Subcutaneous adipose tissue (tissue), 4 donors: ENCODE data around the gene NME3. TPM values are rescaled to one million over a fixed set of nuclear protein-coding genes. Genes with fewer than 3 reads are reported as not detected.

Experiments used
- total RNA-seq, 4 donors: library from RNA; depleted of rRNA; stranded (reverse); fragments of >200 nt; gene quantifications; one replicate each; pipeline ENCODE4 v1.1.0, GENCODE V29; 2016
- TF ChIP-seq, protein P1 (sequence below): fragments of 450-650 bp; IDR thresholded peaks from one replicate; pipeline ENCODE4 v1.5.1; 2016; ENCODE audit warnings: low read depth, mild to moderate bottlenecking, control low read depth, antibody characterized with exemption, moderate library complexity

The NME3 gene
- total RNA-seq, 4 donors from 2014 or later = 34.1 to 102 (median 62.8) TPM

DNA sequence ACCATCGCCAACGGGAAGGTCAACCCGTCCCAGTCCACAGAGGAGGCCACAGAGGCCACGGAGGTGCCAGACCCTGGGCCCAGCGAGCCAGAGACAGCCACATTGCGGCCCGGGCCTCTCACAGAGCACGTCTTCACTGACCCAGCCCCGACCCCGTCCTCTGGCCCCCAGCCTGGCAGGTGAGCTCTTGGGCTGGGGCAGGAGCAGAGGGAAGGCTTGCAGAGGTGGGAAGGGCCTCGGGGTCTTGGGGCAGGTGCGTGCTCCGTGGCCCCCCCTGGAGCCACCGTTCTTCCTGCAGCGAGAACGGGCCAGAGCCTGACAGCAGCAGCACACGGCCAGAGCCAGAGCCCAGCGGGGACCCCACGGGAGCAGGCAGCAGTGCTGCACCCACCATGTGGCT, 5.1 kb downstream of the NME3 start:
- TF ChIP-seq, protein P1, sequence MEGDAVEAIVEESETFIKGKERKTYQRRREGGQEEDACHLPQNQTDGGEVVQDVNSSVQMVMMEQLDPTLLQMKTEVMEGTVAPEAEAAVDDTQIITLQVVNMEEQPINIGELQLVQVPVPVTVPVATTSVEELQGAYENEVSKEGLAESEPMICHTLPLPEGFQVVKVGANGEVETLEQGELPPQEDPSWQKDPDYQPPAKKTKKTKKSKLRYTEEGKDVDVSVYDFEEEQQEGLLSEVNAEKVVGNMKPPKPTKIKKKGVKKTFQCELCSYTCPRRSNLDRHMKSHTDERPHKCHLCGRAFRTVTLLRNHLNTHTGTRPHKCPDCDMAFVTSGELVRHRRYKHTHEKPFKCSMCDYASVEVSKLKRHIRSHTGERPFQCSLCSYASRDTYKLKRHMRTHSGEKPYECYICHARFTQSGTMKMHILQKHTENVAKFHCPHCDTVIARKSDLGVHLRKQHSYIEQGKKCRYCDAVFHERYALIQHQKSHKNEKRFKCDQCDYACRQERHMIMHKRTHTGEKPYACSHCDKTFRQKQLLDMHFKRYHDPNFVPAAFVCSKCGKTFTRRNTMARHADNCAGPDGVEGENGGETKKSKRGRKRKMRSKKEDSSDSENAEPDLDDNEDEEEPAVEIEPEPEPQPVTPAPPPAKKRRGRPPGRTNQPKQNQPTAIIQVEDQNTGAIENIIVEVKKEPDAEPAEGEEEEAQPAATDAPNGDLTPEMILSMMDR = no peak

DNA sequence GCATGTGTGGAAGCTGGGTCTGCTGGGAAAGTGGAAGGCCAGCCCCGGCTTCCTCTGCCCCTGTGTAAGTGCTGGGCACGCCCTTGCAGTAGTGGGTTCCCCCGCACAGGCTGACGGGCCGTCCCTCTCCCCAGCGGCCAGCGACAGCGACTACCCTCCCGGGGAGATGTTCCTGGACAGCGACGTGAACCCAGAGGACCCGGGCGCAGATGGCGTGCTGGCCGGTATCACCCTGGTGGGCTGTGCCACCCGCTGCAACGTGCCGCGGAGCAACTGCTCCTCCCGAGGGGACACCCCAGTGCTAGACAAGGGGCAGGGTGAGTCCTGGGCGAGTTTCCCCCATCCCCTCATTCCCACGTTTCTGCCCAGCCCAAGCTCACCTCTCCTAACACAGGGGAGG, 5.5 kb downstream of the NME3 start:
- TF ChIP-seq, protein P1 = no peak

DNA sequence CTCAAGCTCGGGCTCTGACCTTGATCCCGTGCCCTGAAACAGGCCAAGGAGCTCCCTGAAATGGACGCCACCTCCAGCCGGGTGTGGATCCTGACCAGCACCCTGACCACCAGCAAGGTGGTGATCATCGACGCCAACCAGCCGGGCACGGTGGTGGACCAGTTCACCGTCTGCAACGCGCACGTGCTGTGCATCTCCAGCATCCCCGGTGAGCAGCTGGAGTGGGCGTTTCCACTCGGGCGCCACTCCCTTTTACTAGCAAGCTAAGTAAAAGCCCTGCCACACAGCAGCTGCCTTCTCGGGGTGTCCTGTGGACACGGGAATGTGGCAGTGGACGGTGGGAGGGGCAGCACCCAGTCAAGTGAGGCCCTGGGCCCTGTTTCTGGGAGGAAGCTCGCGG, 6.4 kb downstream of the NME3 start:
- TF ChIP-seq, protein P1 = no peak

DNA sequence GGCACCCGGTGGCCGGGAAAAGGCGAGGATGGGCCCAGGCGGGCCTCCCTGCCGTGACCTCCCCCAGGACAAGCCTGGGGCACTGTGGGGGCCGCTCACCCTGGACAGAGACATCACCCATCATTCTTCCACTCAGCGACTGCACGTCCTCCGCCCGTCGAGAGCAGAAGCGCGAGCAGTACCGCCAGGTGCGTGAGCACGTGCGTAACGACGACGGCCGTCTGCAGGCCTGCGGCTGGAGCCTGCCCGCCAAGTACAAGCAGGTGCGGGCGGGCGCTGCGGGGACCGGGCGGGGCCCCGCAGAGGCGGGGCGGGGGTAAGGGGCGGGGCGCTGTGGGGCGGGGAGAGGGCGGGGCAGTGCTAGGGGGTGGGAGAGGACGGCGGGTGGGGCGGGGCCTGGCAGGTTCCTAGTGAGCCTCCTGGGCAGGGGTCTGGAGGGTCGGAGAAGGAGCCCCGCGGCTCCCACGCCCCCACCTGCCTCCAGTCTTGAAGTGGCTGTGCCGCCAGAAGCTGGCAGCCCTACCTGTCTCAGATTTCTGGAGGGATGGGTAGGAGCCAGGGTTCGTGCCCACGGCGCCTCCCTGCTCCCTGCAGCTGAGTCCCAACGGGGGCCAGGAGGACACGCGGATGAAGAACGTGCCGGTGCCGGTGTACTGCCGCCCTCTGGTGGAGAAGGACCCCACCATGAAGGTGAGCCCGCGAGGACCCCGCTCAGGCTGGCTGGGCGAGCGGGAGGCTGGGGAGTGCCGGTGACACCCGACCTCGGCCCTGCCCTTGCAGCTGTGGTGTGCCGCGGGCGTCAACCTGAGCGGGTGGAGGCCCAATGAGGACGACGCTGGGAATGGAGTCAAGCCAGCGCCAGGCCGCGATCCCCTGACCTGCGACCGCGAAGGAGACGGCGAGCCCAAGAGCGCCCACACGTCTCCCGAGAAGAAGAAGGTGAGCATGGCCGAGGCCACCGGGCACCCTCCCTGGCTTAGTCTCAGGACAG, 7.5 kb downstream of the NME3 start:
- TF ChIP-seq, protein P1 = no peak

DNA sequence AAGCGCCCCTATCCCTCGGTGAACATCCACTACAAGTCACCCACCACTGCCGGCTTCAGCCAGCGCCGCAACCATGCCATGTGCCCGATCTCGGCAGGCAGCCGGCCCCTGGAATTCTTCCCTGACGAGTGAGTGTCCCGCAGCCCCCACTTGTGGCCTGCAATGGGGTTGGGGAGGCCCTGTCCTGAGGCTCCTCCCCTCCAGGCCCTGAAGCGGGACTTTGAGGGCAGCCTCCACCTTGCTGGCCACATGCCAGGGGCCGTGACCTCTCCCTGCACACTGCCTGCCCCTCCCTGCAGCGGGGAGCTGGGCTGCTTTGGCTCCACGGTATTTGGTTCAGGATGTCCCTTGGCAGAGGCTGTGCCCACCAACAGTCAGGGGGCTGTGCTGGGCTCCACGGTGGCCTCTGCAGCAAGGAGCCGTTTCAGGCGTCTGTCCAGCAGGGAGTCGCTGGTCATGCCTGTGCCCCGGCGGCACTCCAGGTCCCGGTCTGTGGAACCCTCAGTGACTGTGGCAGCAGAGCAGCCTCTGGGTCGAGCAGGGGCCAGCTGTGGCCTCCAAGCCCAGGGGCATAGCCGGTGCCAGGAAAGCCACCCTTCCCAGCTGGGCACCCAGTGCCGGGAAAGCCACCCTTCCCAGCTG, 8.3 kb downstream of the NME3 start:
- TF ChIP-seq, protein P1 = no peak

DNA sequence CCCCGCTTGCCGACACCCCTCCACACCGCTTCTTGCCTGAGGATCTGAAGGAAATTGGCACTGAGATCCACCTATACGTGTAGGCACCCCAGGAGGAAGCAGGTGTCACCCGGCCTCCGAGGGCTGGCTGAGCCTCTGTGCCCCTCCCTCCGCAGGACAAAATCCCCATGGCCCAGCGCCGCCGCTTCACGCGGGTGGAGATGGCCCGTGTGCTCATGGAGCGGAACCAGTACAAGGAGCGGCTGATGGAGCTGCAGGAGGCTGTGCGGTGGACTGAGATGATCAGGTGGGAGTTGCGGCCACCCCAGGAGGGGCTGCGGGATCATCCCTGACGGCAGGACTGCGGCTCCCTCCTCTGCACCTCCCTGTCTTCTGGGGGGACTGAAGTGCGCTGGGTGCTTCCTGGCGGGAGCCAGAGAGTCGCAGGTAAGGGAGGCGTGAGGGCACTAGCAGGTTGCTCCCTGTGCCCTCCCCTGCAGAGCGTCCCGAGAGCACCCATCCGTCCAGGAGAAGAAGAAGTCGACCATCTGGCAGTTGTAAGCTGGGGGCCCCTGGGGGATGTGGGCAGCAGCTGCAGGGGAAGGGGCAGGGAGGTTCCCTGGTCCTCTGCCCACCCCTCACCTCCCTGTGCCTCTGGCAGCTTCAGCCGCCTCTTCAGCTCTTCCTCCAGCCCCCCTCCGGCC, 9.0 kb downstream of the NME3 start:
- TF ChIP-seq, protein P1 = no peak

DNA sequence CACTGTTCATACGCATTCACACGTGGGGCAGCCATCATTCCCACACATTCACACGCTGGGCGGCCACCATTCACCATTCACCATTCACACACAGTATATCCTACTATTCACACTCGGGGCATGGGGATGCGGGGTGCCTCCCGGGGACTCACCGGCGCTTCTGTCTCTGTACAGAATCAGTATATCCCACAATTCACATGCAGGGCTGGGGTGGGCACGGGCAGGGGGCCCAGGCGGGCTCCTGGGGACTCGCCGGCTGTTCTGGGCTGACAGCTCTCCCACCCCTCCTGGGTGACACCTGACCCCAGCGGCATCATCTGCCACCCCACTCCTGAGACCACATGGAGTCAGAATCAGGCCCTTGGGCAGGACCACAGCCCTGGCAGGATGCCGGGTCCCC, 9.6 kb downstream of the NME3 start:
- TF ChIP-seq, protein P1 = no peak
